GM12878 (cell line): Measurements from ENCODE around the gene ENDOV. TPM values are rescaled to one million over a fixed set of nuclear protein-coding genes. Genes with fewer than 3 reads are reported as not detected.

Experiments used
- ATAC-seq: fragments of 200-7000 bp; cut with Tn5 transposase; 3 replicates; pipeline ENCODE4 v1.9.1; 2020; ENCODE audit warnings: mild to moderate bottlenecking, moderate library complexity
- BruUV-seq: library from RNA; stranded (reverse); fragments of 400-500 nt; replicated peaks from 2 replicates; lab custom pipeline; 2021; lab: Mats Ljungman, UMichigan
- CTCF ChIA-PET: fragments of 300-600 bp; sonication (Branson Sonifier 250); formaldehyde crosslinking; extraction: SDS; loops from one replicate; lab custom pipeline; 2021; ENCODE audit warnings: inconsistent platforms; lab: Yijun Ruan, JAX
- POLR2A ChIA-PET: fragments of 350-600 bp; formaldehyde crosslinking; extraction: SDS; loops from one replicate; lab custom pipeline; 2021; ENCODE audit warnings: inconsistent platforms; lab: Charles Lee
- RAD21 ChIA-PET: fragments of 300-600 bp; sonication (Branson Sonifier 250); formaldehyde crosslinking; loops from one replicate; lab custom pipeline; 2023; ENCODE audit warnings: antibody characterized with exemption; ENCODE audit not compliant: unreplicated experiment; lab: Charles Lee
- SMC1A ChIA-PET: fragments of 300-600 bp; sonication (Branson Sonifier 250); formaldehyde crosslinking; loops from one replicate; lab custom pipeline; 2023; ENCODE audit not compliant: unreplicated experiment, uncharacterized antibody; lab: Charles Lee
- DNase-seq: peaks from one replicate; pipeline ENCODE4 v3.0.0-alpha.2; 2011; ENCODE audit warnings: low read depth, low spot score
- FAIRE-seq: peaks from 3 replicates; lab custom pipeline; 2011; peaks lifted over from hg19 to GRCh38; lab: Jason Lieb, UNC
- H2AFZ ChIP-seq: 2 replicates; pipeline ENCODE4 v1.6.0; 2011; ENCODE audit warnings: low read depth, low read length, control low read depth; ENCODE audit not compliant: control insufficient read depth
- H3K27ac ChIP-seq: 2 replicates; pipeline ENCODE4 v1.5.1; 2011; ENCODE audit warnings: control low read depth; ENCODE audit not compliant: control insufficient read depth, insufficient read depth
- H3K27me3 ChIP-seq, 2 experiments: replicated peaks in 1 of 2; 2 replicates each; pipeline versions ENCODE4 v1.6.0 to v1.6.1; 2011; ENCODE audit warnings: low read length in 1 of 2; ENCODE audit not compliant: control insufficient read depth in 2 of 2, insufficient read depth in 2 of 2
- H3K36me3 ChIP-seq, 2 experiments: 2 replicates each; pipeline ENCODE4 v1.5.1; 2011; ENCODE audit warnings: low read length in 1 of 2; ENCODE audit not compliant: control insufficient read depth in 2 of 2, insufficient read depth in 2 of 2
- H3K4me1 ChIP-seq: 2 replicates; pipeline ENCODE4 v1.6.1; 2011; ENCODE audit warnings: mild to moderate bottlenecking, low read length, moderate library complexity, mixed read lengths; ENCODE audit not compliant: control insufficient read depth, insufficient read depth
- H3K4me2 ChIP-seq: 2 replicates; pipeline ENCODE4 v1.6.0; 2011; ENCODE audit warnings: control low read depth; ENCODE audit not compliant: control insufficient read depth, insufficient read depth
- H3K4me3 ChIP-seq: fragments of 200-600 bp; sonication (generic); 2 replicates; pipeline ENCODE4 v1.5.1; 2016
- H3K79me2 ChIP-seq: 2 replicates; pipeline ENCODE4 v1.6.0; 2011; ENCODE audit warnings: low read length; ENCODE audit not compliant: control insufficient read depth, insufficient read depth
- H3K9ac ChIP-seq: 2 replicates; pipeline ENCODE4 v1.8.0; 2011; ENCODE audit warnings: low read length, control low read depth, mixed read lengths; ENCODE audit not compliant: control insufficient read depth, insufficient read depth
- H3K9me3 ChIP-seq: replicated peaks from 3 replicates; pipeline ENCODE4 v1.5.1; 2011; ENCODE audit warnings: mild to moderate bottlenecking, low read length; ENCODE audit not compliant: control insufficient read depth, insufficient read depth
- H4K20me1 ChIP-seq: 2 replicates; pipeline ENCODE4 v1.6.0; 2011; ENCODE audit not compliant: control insufficient read depth, insufficient read depth
- IKZF2 ChIP-seq, 2 experiments: fragments of 450-650 bp; IDR thresholded peaks; 2 replicates each; pipeline ENCODE4 v1.6.1; 2017; ENCODE audit warnings: mild to moderate bottlenecking in 2 of 2, moderate library complexity in 2 of 2
- JUNB ChIP-seq: IDR thresholded peaks from 2 replicates; pipeline ENCODE4 v1.6.1; 2016; ENCODE audit warnings: antibody characterized with exemption, mild to moderate bottlenecking
- MEF2B ChIP-seq: fragments of 450-650 bp; IDR thresholded peaks from 2 replicates; pipeline ENCODE4 v1.6.1; 2018; ENCODE audit warnings: mild to moderate bottlenecking, moderate library complexity; ENCODE audit not compliant: partially characterized antibody, poor library complexity, severe bottlenecking
- MTA3 ChIP-seq: IDR thresholded peaks from 2 replicates; pipeline ENCODE4 v1.6.1; 2012; ENCODE audit warnings: low read length, inconsistent platforms, borderline replicate concordance
- MYB ChIP-seq: fragments of 150-350 bp; IDR thresholded peaks from 2 replicates; pipeline ENCODE4 v1.6.1; 2014; ENCODE audit warnings: mild to moderate bottlenecking, low read depth, low read length, borderline replicate concordance
- NFYB ChIP-seq: IDR thresholded peaks from 2 replicates; pipeline ENCODE4 v1.6.1; 2011; ENCODE audit warnings: low read depth, mild to moderate bottlenecking, low read length, improper control_type of control experiment, moderate library complexity; ENCODE audit not compliant: insufficient read depth
- RAD51 ChIP-seq: fragments of 450-650 bp; IDR thresholded peaks from 2 replicates; pipeline ENCODE4 v1.6.1; 2016; ENCODE audit warnings: moderate library complexity, mild to moderate bottlenecking, inconsistent platforms
- TCF3 ChIP-seq: IDR thresholded peaks from 2 replicates; pipeline ENCODE4 v1.6.1; 2012; ENCODE audit warnings: low read depth, mild to moderate bottlenecking, low read length, borderline replicate concordance; ENCODE audit not compliant: insufficient read depth
- WGBS: methylation state at CpG from one replicate; pipeline ENCODE4 v1.1.6; 2016; ENCODE audit warnings: low lambda C conversion rate; ENCODE audit not compliant: insufficient replicate concordance, insufficient coverage; ENCODE audit errors: missing lambda C conversion rate; 5-methylcytosine and 5-hydroxymethylcytosine counted together
- in situ Hi-C: fragments of 300-500 bp; cut with MboI; formaldehyde crosslinking; loops from 9 replicates; pipeline ENCODE4 v1.14.3; 2018; ENCODE audit warnings: mixed read lengths
- intact Hi-C: fragments of 100-400 bp; cut with micrococcal nuclease; formaldehyde crosslinking; loops from one replicate; pipeline ENCODE4 v1.14.2; 2022; ENCODE audit not compliant: unreplicated experiment
- polyA plus RNA-seq, 11 experiments: library from polyadenylated mRNA; depleted of rRNA in 4 of 11; unstranded in 6 of 11; stranded (reverse) in 5 of 11; fragments of >200 nt; fragmentation: Nextera tagmentation in 4 of 11; fragmentation: Illumina TruSeq in 1 of 11; extraction: Ambion mirVana in 4 of 11; extraction: Trizol in 1 of 11; gene quantifications; 1 replicate in 1 of 11; 2 replicates in 10 of 11; pipeline versions ENCODE4 v1.2.1 to v1.2.3, GENCODE V29; 2011 to 2016; ENCODE audit warnings: inconsistent platforms in 2 of 11, missing spikeins in 2 of 11, low read depth in 1 of 11
- total RNA-seq, 4 experiments: library from RNA; depleted of rRNA in 3 of 4; stranded (reverse); fragments of >200 nt in 3 of 4; fragmentation: Illumina TruSeq in 1 of 4; extraction: Trizol in 1 of 4; gene quantifications; 2 replicates each; pipeline versions ENCODE4 v1.2.1 to v1.2.3, GENCODE V29; 2013 to 2021
- TF ChIP-seq, protein P1 (sequence below): fragments of 450-650 bp; IDR thresholded peaks from 2 replicates; pipeline ENCODE4 v1.6.1; 2018; ENCODE audit warnings: mild to moderate bottlenecking, low read depth, moderate library complexity; ENCODE audit not compliant: partially characterized antibody
- TF ChIP-seq, protein P2 (sequence below): fragments of 450-650 bp; IDR thresholded peaks from 2 replicates; pipeline ENCODE4 v1.6.1; 2017; ENCODE audit warnings: mild to moderate bottlenecking, low read depth, inconsistent platforms; ENCODE audit not compliant: poor library complexity, severe bottlenecking
- TF ChIP-seq, protein P3 (sequence below): fragments of 450-650 bp; IDR thresholded peaks from 2 replicates; pipeline ENCODE4 v1.6.1; 2016; ENCODE audit warnings: mild to moderate bottlenecking
- TF ChIP-seq, protein P4 (sequence below): fragments of 450-650 bp; IDR thresholded peaks from 2 replicates; pipeline ENCODE4 v1.6.1; 2016; ENCODE audit warnings: mild to moderate bottlenecking, moderate library complexity, borderline replicate concordance

The ENDOV gene
- total and polyA plus RNA-seq, 10 of the 15 experiments (the other 5 are each of a cell fraction or from before 2014, with no cell fraction given) = 0.63 to 11.9 (median 8.1) TPM

DNA sequence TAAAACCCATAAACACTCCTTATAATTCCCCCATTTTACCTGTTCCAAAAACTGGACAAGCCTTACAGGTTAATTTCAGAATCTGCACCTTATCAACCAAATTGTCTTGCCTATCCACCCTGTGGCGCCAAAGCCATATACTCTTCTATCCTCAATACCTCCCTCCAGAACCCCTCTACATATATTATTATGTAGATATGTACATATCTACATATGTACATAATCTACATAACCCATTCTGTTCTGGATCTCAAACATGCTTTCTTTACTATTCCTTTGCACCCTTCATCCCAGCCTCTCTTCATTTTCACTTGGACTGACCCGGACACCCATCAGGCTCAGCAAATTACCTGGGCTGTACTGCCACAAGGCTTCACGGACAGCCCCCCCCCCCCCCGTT is 12.0 kb upstream of the ENDOV start (continued):
- TF ChIP-seq, protein P1, sequence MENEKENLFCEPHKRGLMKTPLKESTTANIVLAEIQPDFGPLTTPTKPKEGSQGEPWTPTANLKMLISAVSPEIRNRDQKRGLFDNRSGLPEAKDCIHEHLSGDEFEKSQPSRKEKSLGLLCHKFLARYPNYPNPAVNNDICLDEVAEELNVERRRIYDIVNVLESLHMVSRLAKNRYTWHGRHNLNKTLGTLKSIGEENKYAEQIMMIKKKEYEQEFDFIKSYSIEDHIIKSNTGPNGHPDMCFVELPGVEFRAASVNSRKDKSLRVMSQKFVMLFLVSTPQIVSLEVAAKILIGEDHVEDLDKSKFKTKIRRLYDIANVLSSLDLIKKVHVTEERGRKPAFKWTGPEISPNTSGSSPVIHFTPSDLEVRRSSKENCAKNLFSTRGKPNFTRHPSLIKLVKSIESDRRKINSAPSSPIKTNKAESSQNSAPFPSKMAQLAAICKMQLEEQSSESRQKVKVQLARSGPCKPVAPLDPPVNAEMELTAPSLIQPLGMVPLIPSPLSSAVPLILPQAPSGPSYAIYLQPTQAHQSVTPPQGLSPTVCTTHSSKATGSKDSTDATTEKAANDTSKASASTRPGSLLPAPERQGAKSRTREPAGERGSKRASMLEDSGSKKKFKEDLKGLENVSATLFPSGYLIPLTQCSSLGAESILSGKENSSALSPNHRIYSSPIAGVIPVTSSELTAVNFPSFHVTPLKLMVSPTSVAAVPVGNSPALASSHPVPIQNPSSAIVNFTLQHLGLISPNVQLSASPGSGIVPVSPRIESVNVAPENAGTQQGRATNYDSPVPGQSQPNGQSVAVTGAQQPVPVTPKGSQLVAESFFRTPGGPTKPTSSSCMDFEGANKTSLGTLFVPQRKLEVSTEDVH = no peak
- TF ChIP-seq RAD51 = no peak
- TF ChIP-seq, protein P2, sequence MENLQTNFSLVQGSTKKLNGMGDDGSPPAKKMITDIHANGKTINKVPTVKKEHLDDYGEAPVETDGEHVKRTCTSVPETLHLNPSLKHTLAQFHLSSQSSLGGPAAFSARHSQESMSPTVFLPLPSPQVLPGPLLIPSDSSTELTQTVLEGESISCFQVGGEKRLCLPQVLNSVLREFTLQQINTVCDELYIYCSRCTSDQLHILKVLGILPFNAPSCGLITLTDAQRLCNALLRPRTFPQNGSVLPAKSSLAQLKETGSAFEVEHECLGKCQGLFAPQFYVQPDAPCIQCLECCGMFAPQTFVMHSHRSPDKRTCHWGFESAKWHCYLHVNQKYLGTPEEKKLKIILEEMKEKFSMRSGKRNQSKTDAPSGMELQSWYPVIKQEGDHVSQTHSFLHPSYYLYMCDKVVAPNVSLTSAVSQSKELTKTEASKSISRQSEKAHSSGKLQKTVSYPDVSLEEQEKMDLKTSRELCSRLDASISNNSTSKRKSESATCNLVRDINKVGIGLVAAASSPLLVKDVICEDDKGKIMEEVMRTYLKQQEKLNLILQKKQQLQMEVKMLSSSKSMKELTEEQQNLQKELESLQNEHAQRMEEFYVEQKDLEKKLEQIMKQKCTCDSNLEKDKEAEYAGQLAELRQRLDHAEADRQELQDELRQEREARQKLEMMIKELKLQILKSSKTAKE = no peak
- TF ChIP-seq TCF3 = no peak
- no peak for TF ChIP-seq MTA3
- TF ChIP-seq IKZF2 (IDR thresholded peaks at IDR 0.05) = no peak

DNA sequence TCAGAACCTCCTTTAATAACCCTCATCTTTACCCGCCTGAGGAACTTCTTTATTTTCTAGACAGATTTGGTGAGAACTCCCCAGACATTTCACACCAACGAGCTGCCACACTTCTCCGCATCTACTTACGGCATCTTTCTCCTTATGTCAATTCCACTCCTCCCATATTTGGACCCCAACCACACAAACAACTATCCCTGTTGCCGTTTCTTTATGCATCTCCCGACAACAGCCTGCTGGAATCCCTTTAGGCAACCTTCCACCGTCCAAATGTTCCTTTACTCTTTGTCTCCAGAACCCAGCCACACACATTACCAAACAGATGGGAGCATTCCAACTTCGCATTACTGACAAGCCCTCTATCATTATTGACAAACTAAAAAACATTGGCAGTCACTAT is 8.8 kb upstream of the ENDOV start:
- CTCF ChIA-PET = no interaction called here

More for the DNA sequence above, 8.8 kb upstream of the ENDOV start:
- H3K36me3 ChIP-seq = no peaks in the 10 kb centered on the region
- H3K27me3 ChIP-seq = peaks cover 0 to 2% of the 10 kb centered on the region in 2 experiments; a peak in 1 of 4 replicates
- H4K20me1 ChIP-seq = no peaks in the 10 kb centered on the region
- H3K27ac ChIP-seq = no peak overlapping the region
- ChIA-PET SMC1A (no interaction called here), POLR2A (no interaction called here), RAD21 (no interaction called here)
- H3K9ac ChIP-seq = no peak overlapping the region
- WGBS = 51% methylated on average over 8 of the region's 8 CpGs
- ATAC-seq (no peak), FAIRE-seq (no peak), DNase-seq (no peak)
- no TSS peak for BruUV-seq
- H2AFZ ChIP-seq = no peak overlapping the region
- in situ Hi-C loops = no loop called here
- no peaks in the 10 kb centered on the region for H3K4me1 ChIP-seq
- H3K4me3 ChIP-seq = no peak overlapping the region
- no peaks in the 10 kb centered on the region for H3K79me2 ChIP-seq
- no peak overlapping the region for H3K4me2 ChIP-seq
- TF ChIP-seq MYB (no peak), MEF2B (no peak), JUNB (no peak), NFYB (no peak)
- TF ChIP-seq, protein P3, sequence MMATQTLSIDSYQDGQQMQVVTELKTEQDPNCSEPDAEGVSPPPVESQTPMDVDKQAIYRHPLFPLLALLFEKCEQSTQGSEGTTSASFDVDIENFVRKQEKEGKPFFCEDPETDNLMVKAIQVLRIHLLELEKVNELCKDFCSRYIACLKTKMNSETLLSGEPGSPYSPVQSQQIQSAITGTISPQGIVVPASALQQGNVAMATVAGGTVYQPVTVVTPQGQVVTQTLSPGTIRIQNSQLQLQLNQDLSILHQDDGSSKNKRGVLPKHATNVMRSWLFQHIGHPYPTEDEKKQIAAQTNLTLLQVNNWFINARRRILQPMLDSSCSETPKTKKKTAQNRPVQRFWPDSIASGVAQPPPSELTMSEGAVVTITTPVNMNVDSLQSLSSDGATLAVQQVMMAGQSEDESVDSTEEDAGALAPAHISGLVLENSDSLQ = no peak
- TF ChIP-seq, protein P4, sequence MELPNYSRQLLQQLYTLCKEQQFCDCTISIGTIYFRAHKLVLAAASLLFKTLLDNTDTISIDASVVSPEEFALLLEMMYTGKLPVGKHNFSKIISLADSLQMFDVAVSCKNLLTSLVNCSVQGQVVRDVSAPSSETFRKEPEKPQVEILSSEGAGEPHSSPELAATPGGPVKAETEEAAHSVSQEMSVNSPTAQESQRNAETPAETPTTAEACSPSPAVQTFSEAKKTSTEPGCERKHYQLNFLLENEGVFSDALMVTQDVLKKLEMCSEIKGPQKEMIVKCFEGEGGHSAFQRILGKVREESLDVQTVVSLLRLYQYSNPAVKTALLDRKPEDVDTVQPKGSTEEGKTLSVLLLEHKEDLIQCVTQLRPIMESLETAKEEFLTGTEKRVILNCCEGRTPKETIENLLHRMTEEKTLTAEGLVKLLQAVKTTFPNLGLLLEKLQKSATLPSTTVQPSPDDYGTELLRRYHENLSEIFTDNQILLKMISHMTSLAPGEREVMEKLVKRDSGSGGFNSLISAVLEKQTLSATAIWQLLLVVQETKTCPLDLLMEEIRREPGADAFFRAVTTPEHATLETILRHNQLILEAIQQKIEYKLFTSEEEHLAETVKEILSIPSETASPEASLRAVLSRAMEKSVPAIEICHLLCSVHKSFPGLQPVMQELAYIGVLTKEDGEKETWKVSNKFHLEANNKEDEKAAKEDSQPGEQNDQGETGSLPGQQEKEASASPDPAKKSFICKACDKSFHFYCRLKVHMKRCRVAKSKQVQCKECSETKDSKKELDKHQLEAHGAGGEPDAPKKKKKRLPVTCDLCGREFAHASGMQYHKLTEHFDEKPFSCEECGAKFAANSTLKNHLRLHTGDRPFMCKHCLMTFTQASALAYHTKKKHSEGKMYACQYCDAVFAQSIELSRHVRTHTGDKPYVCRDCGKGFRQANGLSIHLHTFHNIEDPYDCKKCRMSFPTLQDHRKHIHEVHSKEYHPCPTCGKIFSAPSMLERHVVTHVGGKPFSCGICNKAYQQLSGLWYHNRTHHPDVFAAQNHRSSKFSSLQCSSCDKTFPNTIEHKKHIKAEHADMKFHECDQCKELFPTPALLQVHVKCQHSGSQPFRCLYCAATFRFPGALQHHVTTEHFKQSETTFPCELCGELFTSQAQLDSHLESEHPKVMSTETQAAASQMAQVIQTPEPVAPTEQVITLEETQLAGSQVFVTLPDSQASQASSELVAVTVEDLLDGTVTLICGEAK = no peak
- intact Hi-C loops = no loop called here
- H3K9me3 ChIP-seq = no peaks in the 10 kb centered on the region
